NCI-H526 treated with DMSO at 0.1 percent for 48 hours (cell line): ENCODE measurements around the gene NOTCH1.
"Not testable (repeated sequence)": the region's sequence is repeated elsewhere in the genome, so short reads cannot be mapped to it uniquely, and the experiment has no call there.

Experiments used
- DNase-seq: peaks from one replicate; lab custom pipeline; 2025; lab: John Stamatoyannopoulos, UW

NOTCH1 gene

DNA sequence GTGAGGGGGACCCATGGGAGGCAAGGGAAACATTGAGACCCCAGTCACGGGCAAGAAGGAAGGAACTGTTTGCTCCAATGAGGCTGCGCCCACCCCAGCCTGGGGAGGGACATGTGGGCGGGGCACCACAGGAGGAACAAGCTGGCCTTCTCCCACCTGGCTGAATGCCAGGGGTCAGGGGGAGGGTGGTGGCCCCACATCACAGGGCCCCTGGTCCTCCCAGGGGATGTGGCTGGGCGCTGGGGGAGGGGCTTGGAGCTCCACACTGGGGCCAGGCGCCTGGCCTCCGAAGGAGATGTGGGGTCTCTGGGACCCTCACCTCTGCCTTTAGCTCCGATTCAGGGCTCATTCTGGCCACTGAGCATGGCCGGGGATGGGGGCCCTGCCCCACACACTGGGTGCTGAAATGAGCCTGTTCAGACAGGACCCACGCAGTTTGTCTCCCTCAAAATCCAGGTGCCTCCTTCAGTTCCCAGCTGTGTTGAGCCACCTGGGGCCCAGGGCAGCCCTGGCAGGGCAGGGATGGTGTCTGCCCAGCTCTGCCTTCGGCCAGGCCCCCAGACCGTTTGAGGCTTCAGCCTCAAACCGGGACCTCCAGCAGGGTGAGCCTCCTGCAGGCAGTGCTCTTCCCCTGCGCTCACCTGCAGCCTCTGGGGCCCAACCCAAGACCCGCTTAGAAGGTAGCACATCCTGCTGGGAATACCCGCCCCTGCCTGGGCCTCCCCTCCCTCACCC lies 33.2 kb upstream of the NOTCH1 start:
- DNase-seq: no peak

DNA sequence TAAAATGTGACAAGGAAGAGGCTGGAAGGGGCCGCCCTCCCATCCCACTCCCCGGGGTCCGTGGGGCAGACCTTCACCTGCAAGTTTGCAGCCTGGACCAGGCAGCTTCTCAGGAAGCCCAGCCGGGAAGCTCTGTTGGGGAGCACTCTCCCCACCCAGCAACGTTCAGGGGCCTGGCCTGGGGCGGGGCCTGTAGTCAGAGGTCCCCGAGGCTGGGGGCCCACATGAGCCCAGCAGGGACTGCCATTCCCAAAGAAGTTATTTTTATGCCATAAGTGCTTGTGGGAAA lies 32.7 kb upstream of the NOTCH1 start:
- DNase-seq: no peak

DNA sequence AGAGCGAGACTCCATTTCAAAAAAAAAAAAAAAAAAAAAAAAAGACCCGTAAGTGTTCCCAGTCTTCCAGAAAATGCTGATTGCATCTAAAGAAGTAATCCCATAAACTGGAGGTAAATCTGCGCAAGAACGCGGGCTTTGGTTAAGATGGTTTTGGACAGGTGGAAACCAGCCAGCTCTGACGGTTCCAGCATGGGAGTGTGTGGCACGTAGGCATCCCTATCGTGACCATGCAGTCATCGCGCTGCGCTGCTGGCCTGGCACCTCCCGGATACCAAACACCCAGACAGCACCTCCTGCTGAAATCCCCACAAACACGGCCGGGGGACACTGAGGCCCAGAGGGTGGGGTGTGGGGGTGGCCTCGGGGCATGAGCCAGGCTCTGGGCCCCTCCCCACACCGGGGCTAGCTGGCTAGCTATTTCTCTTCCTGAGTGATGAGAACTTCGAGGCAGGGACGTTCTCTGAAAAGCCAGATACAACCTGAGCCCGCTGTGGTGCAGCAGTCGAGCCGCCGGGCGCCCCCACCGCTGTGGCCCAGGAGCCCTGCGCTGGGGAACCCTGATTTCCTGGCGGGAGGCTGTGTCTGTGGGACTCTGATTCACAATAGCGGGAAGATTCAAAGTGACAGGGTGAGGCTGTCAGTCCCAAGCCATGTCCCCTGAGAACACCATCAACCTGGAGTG lies 32.2 kb upstream of the NOTCH1 start:
- DNase-seq: no peak

DNA sequence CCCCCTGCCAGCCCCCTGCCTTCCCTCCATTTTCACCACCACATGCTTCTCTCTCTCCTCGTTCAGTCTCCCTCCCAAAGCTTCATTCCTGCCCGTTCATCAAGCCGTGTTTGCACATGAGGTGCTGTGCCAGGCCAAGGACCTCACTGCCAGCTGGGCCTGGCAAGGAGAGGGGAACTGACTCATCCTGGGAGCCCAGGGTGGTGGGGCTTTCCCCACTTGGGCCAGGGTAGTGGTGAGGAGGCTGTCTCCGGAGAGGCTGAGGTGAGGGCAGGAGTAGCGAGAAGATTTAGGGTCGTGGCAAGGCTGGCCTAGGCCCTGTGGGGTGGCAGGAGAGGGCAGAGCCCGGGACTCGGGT lies 30.4 kb upstream of the NOTCH1 start:
- DNase-seq: no peak

DNA sequence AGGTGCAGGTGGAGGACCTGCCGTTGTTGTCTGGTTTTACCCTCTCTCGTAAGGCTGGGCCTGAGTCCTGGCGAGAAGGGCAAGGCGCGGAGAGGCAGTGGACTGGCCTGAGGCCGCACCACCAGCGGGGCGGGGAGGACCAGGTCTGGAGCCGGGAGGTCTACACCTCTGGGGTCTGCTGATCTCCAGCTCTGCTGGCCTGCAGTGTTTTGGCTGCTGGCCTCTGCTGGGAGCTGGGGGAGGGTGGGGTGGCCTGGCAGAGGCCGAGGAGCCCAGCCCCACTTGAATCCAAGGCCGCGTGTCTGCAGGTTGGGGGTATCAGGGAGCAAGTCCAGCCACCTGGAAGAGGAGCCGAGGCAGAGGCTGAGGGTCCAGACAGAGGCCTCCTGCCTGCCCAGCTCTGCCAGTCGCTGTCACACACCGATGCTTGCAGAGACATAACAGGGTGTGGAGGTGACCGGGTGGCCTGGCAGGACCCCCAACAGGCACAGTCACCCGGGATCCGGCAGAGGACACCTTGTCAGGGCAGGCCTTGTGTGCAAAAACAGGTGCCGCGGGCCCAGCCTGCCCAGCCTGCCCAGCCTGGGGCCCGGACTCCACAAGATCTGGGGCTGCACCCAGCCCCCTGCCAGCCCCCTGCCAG lies 29.9 kb upstream of the NOTCH1 start:
- DNase-seq: no peak

DNA sequence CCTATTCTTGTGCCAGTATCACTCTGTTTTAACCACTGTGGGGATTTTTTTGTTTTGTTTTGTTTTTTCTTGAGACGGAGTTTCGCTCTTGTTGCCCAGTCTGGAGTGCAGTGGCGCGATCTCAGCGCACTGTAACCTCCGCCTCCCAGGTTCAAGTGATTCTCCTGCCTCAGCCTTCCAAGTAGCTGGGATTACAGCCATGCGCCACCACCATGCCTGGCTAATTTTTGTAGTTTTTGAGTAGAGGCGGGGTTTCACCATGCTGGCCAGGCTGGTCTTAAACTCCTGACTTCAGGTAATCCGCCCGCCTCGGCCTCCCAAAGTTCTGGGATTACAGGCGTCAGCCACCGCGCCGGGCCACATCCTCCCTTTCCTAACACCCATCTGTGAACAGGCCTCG lies 28.8 kb upstream of the NOTCH1 start:
- not testable (repeated sequence) for DNase-seq

DNA sequence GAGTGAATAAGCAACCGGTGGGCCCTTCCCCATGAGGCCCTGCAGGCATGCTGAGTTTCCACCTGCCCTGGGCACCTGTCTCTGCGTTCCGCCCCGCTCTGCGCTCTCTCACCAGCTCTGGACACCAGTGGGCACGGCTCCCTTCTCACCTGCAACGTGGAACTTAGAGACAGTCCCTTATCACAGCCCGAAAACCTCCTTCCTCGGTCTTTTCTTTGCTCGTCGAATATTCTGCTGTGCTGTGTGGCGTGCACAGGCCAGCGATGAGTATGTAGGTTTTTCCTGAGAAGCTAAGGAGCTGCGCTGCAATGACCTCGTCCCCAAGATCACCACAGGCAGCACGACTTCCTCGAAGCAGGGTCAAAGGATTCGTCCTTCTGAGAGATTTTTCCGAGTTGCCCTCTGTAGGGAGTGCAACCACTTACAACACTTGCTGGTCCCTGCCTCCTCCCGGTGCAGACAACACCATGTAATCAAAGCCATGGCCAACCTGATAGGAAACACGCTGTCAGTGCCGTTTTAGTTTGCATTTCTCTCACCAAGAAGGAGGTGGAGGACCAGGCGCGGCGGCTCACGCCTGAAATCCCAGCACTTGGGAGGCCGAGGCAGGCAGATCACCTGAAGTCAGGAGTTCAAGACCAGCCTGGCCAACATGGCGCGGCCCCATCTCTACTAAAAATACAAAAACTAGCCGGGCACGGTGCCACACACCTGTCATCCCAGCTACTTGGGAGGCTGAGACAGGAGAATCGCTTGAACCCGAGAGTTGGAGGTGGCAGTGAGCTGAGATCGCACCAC lies 27.2 kb upstream of the NOTCH1 start:
- DNase-seq: no peak

DNA sequence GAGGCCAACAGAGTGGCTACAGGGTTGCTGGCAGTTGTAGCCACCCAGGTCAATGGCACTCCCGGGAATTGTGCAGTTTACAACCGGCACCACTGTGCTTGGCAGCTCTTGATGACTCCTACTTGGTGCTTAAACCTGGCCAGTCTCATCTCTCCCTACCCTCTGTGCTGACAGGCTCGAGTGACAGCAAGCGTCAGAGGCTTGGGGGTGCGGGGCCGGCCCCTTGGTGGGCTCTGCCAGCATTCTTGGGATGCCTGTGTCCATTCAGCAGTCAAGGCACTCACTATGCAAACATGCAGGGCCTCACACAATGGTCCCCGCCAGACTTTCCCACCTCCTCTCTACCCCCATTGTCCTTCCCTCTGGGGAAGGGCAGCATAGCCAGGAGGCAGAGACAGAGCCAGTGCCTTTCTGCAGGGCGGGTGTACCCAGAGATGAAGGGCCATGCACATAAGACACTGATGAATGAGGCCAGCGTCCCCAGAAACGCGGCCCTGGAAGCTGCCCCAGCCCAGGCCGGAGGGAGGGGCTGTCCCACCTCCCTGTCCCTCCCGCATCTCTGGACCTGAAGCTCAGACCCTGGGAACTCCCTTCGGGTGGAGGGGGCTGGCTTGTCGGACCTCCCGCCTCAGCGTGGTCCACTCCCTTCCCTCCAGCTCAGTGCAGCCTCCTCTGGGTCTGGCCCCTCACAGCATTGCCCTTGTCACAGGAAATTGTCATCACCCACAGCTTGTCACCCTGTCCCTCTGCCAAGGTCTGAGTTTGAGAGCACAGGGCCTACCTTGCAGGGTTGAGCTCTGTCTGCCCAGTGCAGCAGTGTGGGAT lies 26.4 kb upstream of the NOTCH1 start:
- no peak for DNase-seq

DNA sequence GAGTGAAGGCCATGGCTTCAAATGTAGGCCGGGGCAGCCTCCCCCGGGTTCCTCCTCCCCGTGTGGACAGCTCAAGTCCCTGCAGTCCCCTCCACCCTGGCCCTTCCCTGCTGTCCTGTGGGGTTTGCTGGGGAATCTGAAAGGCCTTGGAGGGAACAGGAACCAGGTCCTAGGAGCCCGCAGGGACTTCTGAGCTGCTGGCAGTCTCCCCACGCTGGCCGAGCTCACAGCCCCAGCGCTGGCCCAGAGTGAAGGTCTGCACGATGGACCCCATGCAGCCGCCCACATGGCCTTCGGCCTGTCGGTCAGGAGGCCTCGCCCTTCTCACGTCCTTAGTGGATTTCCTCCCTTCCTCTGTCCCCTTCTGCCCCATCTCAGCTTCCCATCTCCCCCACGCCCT lies 25.7 kb upstream of the NOTCH1 start:
- DNase-seq: no peak

DNA sequence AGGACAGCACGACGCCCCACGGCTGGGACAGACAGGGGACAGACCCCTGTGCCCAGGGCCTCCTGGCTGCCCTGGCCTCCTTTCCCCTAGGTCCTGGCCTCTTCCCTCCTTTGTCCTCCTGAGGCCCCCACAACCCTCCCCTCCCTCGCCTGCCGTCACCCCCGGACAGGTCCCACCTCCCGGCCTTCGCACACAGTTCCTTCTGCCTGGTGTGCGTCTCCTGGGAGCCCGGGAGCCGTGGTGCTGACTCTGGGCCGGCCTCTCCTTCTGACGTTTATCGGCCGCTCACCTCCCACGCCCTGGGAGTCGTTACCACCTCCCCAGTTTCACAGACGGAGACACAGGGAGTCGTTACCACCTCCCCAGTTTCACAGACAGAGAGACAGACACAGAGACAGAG lies 25.1 kb upstream of the NOTCH1 start:
- no peak for DNase-seq

DNA sequence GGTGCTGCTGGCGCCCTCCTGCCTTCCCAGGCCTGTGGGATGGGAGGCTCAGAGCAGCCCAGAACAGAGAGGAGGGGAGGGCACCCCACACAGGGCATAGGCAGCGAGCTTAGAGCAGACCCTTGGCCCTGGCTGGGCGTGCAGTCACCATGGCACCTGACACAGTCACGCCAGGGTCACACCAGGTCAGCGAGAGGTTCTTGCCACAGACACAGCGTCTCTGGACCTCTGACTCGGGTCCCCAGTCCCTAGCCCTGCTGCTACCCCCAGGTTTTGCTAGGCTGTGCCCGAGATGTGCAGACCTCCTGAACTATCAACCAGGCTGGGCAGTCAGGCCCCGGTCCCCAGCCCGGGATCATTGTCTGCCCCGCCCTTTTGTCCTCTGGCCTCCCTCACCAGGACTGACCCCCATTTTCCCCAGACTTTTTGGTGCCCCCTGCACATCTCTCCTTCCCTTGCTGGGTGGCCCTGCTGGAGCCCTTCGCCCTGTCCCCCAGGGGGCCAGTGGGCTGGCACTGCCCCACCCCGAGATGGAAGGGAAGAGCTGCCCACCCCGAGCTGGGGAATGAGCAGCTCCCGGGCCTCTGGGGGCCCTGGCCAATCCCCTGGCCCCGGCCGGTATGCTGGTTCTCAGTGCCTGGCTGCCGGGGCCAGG lies 24.5 kb upstream of the NOTCH1 start:
- DNase-seq: no peak

DNA sequence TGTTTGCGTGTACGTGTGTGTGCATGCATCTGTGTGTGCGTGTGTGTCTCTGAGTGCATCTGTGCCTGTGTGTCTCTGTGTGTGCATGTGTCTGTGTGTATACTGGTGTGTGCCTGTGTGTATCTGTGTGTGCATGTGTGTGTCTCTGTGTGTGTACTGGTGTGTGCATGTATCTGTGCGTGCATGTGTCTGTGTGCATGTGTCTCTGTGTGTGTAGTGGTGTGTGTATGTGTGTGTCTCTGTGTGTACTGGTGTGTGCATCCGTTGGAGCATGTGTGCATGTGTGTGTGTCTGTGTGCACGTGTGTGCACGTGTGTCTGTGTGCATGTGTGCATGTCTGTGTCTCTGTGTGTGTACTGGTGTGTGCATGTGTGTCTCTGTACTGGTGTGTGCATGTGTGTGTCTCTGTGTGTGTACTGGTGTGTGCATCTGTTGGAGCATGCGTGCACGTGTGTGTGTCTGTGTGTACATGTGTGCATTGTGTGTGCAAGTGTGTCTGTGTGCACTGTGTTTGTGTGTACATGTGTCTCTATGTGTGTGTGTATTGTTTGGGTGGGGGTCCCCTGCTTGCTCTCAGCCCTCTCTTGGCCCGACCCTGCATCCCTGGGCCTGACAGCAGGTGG lies 23.8 kb upstream of the NOTCH1 start:
- no peak for DNase-seq

DNA sequence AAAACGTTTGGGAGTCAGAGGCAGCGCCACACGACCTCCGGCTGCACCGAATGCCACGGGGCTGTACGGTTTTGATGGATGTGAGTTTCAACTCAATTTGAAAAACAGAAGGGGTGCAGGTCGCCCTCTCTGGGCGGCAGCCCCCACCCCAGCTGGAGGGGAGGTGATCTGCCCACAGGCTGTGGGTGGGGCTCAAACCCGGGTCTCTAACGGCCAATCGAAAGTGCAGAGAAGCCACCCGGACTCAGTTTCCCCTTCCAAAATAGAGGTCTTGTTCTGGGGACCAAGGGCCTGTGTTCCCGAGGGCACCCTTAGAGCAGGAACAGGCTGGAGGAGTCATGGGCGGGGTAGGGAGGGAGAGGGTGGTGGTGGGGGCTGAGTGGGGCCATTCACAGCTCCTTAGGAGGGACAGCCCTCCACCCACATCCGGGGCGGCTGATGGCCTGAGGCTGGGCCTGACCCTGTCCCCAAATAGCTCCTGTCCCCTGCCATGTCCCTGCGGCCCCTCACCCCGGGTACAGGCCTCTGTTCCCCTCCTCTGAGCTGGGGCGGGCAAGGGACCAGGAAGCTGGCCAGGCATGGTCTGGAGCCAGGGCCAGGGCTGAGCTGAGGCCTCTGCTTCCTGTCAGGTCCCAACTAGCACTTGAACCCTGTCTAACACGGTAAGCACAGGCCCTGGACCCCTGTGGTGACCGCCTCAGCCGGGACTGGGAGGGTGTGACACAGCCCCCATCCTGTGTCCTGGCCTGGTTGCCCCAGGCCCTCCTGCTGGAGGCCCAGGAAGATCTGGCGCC lies 22.6 kb upstream of the NOTCH1 start:
- no peak for DNase-seq

DNA sequence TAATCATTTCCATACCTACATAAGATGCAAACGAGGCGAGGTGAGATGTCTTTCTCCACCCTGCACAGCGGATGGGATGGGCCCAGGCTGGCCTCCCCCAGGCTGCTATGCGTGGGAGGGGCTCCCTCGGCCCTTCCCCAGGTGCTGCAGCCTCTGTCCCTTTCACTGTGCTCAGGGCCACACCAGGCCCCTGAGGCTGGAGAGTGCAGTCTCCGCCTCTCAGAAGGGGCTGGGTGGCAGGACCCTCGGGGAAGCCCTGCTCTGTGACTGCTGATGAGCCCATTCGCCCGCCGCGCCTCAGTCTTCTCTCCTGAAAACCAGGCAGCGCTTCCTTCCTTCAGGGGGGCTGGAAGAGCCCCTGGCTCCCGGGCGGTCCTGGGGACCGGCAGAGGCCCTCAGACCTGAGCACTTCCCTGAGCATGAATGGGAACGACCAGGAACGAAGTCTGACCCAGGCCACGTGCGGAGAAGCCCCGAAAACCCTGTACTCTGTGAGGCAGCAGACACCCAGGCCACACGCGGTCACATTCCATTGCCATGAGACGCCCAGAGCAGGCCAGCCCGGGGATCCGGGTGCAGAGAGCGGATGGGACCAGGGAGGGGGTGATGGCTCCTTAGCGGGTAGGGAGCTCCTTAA lies 21.9 kb upstream of the NOTCH1 start:
- peak; percentile 25 for DNase-seq

DNA sequence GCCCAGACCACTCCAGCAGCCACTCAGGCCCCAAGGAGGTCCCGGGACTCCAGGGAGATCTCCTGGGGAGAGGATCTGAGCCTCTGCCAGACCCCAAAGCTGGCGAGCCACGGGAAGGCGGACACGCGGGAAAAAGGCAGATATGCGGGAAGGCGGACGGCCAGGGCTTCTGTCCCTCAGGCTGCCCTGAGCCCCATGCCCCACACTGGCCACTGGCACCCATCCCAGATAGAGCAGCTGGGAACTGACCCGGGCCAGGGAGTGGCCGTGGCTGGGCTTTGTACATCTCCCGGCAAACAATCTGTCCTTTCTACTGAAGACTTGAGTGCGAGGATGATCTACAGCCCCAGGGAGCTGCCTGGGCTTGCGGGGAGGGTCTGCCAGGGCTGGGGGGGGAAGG lies 21.1 kb upstream of the NOTCH1 start:
- DNase-seq: no peak

DNA sequence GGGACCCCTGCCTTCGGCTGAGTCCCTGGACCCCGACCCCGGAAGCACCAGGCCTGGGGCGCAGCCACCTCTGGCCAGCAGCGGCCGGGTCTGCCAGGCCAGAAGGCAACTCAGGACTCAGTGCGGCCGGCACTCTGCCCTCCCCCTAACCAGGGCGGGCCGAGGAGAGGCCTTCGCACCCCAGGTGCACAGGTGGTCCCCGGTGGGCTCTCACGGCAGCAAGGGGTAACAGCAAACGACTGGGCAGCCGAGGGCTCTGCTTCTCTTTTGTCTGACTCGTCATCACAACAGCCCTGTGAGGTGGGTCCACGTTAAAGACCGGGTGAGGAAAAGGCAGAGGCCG lies 20.7 kb upstream of the NOTCH1 start:
- DNase-seq: no peak

DNA sequence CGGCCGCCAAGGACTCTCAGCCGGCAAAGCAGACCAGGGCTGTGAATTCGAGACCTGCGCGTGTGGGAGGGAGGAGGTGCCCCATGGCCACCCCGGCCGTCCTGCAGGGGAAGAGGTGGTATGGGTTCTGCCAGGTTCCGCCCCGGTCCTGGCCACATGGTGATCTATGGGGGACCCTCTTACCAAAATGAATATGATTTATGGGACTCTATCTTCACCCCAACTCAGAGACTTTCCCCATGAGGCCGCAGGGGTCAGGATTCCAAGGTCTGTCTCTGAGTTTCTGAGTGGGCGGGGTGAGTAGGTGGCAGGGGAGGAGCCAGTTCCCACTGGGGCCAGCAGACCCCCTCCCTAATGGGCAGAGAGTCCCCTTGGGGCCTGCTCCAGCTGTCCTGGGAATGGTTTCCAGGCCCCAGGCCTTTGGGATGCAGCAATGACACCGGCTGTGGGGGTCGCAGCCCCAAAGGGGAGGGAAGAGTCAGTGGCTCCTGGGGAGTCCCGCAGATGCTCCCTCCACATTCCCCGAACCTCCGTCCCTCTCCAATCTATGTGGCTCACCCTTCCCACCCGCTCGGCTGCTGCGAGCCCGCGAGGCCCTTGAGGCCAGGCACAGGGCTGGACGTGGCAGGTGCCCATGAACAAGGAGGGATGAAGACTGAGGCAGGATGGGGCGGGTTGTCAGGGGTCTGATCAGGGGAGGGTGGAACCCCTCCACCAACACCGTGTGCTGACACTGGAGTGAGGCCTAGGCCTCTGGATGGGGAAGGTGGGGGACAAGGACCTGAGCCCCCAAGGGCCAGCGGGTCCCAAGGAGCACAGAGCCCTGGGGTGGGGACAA lies 20.1 kb upstream of the NOTCH1 start:
- DNase-seq: no peak

DNA sequence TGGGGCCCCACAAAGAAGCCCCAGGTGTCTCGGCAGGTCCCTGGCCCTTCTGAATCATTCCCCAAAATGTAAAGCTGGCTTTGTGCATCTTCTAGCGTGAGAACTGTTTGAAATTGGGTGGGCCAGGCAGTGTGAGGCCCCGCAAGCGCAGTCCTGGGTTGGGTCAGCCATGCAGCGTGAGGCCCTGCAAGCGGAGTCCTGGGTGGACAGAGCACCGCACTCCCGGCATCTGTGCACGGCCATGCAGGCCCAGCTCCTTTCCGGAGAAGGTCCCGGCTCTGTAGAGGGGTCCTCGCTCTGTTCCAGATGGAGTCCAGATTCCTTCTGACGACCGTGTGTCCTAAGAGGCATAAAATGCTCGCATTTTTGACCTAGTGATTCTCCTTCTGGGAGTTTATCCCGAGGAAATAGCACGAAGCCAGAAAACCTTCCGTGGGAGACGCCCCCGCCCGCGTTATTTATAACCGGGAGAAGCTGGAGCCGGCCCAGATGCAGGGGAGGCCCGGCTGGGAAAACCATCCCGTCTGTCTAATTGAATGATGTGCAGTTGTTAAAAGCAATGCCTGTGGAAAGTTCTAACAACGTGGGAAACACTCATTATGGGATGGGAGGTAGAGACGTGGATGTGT lies 19.4 kb upstream of the NOTCH1 start:
- no peak for DNase-seq
